SK-N-SH treated with all-trans-retinoic acid at 6 μM for 48 hours (cell line): ENCODE measurements around the gene DGKH.
"Not testable (repeated sequence)": the region's sequence is repeated elsewhere in the genome, so short reads cannot be mapped to it uniquely, and the experiment has no call there.

Experiments
- ARNTL ChIP-seq: fragments of 450-650 bp; formaldehyde crosslinking; IDR thresholded peaks from 2 replicates; pipeline ENCODE4 v1.5.0; 2020; ENCODE audit warnings: low read depth, mild to moderate bottlenecking, moderate library complexity, borderline replicate concordance
- CSDC2 ChIP-seq: fragments of 250-450 bp; sonication (Bioruptor Pico); IDR thresholded peaks from 2 replicates; pipeline ENCODE4 v1.5.0; 2020; ENCODE audit warnings: mild to moderate bottlenecking, moderate library complexity
- ESRRG ChIP-seq: fragments of 250-450 bp; sonication (Bioruptor Pico); IDR thresholded peaks from 2 replicates; pipeline ENCODE4 v1.6.1; 2021; ENCODE audit warnings: mild to moderate bottlenecking
- GLIS3 ChIP-seq: fragments of 250-450 bp; sonication (Bioruptor Pico); IDR thresholded peaks from 2 replicates; pipeline ENCODE4 v1.5.0; 2020; ENCODE audit warnings: mild to moderate bottlenecking, moderate library complexity
- OSR1 ChIP-seq: fragments of 250-450 bp; sonication (Bioruptor Pico); IDR thresholded peaks from 2 replicates; pipeline ENCODE4 v1.8.0; 2022; ENCODE audit warnings: moderate library complexity, mild to moderate bottlenecking, inconsistent platforms
- TOX ChIP-seq: fragments of 250-450 bp; sonication (Bioruptor Pico); IDR thresholded peaks from 2 replicates; pipeline ENCODE4 v1.8.0; 2021; ENCODE audit warnings: mild to moderate bottlenecking, moderate library complexity, borderline replicate concordance
- ZFP3 ChIP-seq: fragments of 250-450 bp; sonication (Bioruptor Pico); IDR thresholded peaks from 2 replicates; pipeline ENCODE4 v1.5.0; 2020; ENCODE audit warnings: mild to moderate bottlenecking, moderate library complexity
- ZFP30 ChIP-seq: fragments of 450-650 bp; formaldehyde crosslinking; IDR thresholded peaks from 2 replicates; pipeline ENCODE4 v1.5.0; 2022; ENCODE audit warnings: mild to moderate bottlenecking, moderate library complexity
- ZNF565 ChIP-seq: fragments of 450-650 bp; formaldehyde crosslinking; conservative IDR thresholded peaks from 2 replicates; pipeline ENCODE4 v1.5.0; 2020; ENCODE audit warnings: low read depth, mild to moderate bottlenecking, moderate library complexity
- ZNF70 ChIP-seq: fragments of 450-650 bp; formaldehyde crosslinking; IDR thresholded peaks from 2 replicates; pipeline ENCODE4 v1.5.0; 2020; ENCODE audit warnings: mild to moderate bottlenecking, moderate library complexity
- TF ChIP-seq, protein P1 (sequence below): fragments of 250-450 bp; sonication (Bioruptor Pico); IDR thresholded peaks from 2 replicates; pipeline ENCODE4 v1.5.1; 2020; ENCODE audit warnings: low read depth, mild to moderate bottlenecking, moderate library complexity
- TF ChIP-seq, protein P2 (sequence below): fragments of 250-450 bp; sonication (Bioruptor Pico); IDR thresholded peaks from 2 replicates; pipeline ENCODE4 v1.5.0; 2020; ENCODE audit warnings: mild to moderate bottlenecking, moderate library complexity
- TF ChIP-seq, protein P3 (sequence below): fragments of 250-450 bp; sonication (Bioruptor Pico); IDR thresholded peaks from 2 replicates; pipeline ENCODE4 v1.5.1; 2021; ENCODE audit warnings: mild to moderate bottlenecking, moderate library complexity
- TF ChIP-seq, protein P4 (sequence below): fragments of 250-450 bp; sonication (Bioruptor Pico); IDR thresholded peaks from 2 replicates; pipeline ENCODE4 v1.8.0; 2020; ENCODE audit warnings: mild to moderate bottlenecking, moderate library complexity, borderline replicate concordance

DNA sequence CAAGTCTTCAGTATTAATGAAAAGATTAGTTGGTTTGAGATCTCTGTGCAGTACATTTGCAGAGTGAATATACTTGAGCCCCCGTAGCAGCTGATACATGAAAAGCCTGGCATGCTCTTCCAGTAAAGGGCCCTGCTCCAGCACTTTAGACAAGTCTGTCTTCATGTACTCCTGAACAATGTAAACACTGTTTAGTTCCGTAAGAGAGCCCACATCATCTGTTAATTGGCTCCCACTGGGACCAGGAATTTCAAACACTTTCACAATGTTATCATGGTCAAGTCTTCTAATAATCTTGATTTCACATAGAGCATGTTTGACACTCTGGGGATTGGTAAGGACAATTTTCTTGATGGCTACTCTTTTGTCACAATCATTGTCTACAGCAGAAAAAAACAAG, 22.2 kb downstream of the DGKH start:
- TF ChIP-seq, protein P1, sequence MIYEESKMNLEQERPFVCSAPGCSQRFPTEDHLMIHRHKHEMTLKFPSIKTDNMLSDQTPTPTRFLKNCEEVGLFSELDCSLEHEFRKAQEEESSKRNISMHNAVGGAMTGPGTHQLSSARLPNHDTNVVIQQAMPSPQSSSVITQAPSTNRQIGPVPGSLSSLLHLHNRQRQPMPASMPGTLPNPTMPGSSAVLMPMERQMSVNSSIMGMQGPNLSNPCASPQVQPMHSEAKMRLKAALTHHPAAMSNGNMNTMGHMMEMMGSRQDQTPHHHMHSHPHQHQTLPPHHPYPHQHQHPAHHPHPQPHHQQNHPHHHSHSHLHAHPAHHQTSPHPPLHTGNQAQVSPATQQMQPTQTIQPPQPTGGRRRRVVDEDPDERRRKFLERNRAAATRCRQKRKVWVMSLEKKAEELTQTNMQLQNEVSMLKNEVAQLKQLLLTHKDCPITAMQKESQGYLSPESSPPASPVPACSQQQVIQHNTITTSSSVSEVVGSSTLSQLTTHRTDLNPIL (CRISPR knock-in tag) = not testable (repeated sequence)
- TF ChIP-seq, protein P2, sequence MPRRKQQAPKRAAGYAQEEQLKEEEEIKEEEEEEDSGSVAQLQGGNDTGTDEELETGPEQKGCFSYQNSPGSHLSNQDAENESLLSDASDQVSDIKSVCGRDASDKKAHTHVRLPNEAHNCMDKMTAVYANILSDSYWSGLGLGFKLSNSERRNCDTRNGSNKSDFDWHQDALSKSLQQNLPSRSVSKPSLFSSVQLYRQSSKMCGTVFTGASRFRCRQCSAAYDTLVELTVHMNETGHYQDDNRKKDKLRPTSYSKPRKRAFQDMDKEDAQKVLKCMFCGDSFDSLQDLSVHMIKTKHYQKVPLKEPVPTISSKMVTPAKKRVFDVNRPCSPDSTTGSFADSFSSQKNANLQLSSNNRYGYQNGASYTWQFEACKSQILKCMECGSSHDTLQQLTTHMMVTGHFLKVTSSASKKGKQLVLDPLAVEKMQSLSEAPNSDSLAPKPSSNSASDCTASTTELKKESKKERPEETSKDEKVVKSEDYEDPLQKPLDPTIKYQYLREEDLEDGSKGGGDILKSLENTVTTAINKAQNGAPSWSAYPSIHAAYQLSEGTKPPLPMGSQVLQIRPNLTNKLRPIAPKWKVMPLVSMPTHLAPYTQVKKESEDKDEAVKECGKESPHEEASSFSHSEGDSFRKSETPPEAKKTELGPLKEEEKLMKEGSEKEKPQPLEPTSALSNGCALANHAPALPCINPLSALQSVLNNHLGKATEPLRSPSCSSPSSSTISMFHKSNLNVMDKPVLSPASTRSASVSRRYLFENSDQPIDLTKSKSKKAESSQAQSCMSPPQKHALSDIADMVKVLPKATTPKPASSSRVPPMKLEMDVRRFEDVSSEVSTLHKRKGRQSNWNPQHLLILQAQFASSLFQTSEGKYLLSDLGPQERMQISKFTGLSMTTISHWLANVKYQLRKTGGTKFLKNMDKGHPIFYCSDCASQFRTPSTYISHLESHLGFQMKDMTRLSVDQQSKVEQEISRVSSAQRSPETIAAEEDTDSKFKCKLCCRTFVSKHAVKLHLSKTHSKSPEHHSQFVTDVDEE (CRISPR knock-in tag) = not testable (repeated sequence)
- not testable (repeated sequence) for TF ChIP-seq ARNTL, ZFP3, CSDC2, TOX, ESRRG, ZFP30, ZNF565, OSR1, GLIS3, ZNF70 (CRISPR knock-in tag)
- TF ChIP-seq, protein P3, sequence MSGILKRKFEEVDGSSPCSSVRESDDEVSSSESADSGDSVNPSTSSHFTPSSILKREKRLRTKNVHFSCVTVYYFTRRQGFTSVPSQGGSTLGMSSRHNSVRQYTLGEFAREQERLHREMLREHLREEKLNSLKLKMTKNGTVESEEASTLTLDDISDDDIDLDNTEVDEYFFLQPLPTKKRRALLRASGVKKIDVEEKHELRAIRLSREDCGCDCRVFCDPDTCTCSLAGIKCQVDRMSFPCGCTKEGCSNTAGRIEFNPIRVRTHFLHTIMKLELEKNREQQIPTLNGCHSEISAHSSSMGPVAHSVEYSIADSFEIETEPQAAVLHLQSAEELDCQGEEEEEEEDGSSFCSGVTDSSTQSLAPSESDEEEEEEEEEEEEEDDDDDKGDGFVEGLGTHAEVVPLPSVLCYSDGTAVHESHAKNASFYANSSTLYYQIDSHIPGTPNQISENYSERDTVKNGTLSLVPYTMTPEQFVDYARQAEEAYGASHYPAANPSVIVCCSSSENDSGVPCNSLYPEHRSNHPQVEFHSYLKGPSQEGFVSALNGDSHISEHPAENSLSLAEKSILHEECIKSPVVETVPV (CRISPR knock-in tag) = not testable (repeated sequence)
- TF ChIP-seq, protein P4, sequence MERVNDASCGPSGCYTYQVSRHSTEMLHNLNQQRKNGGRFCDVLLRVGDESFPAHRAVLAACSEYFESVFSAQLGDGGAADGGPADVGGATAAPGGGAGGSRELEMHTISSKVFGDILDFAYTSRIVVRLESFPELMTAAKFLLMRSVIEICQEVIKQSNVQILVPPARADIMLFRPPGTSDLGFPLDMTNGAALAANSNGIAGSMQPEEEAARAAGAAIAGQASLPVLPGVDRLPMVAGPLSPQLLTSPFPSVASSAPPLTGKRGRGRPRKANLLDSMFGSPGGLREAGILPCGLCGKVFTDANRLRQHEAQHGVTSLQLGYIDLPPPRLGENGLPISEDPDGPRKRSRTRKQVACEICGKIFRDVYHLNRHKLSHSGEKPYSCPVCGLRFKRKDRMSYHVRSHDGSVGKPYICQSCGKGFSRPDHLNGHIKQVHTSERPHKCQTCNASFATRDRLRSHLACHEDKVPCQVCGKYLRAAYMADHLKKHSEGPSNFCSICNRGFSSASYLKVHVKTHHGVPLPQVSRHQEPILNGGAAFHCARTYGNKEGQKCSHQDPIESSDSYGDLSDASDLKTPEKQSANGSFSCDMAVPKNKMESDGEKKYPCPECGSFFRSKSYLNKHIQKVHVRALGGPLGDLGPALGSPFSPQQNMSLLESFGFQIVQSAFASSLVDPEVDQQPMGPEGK (CRISPR knock-in tag) = not testable (repeated sequence)
